ENCODE results near the gene LRRC61.

LRRC61 gene

GRCh38 chr7:150332852-150333635 lies 9.9 kb downstream of the LRRC61 start:
- peaks cover 21% of the 10 kb centered on the region for H3K4me1 ChIP-seq (ENCODE audit: insufficient read depth, low read length)
- H3K9ac ChIP-seq (ENCODE audit: low read depth, low read length) = no peak overlapping the region
- no peaks in the 10 kb centered on the region for H3K9me3 ChIP-seq (ENCODE audit: control insufficient read depth, insufficient read depth, low read length)
- H3K36me3 ChIP-seq (ENCODE audit: insufficient read depth, low read length) = peaks cover 5% of the 10 kb centered on the region; the same call in 1 of the 2 replicates

GRCh38 chr7:150333659-150334058 lies 10.5 kb downstream of the LRRC61 start:
- H3K36me3 ChIP-seq (ENCODE audit: insufficient read depth, low read length) = peaks cover 5% of the 10 kb centered on the region; the same call in 1 of the 2 replicates

GRCh38 chr7:150334108-150334507 lies 11.0 kb downstream of the LRRC61 start:
- Histone ChIP-seq H3K9ac (ENCODE audit: low read depth, low read length) (no peak overlapping the region), H3K9me3 (ENCODE audit: control insufficient read depth, insufficient read depth, low read length) (no peaks in the 10 kb centered on the region), H3K36me3 (ENCODE audit: insufficient read depth, low read length) (peaks cover 5% of the 10 kb centered on the region; the same call in 1 of the 2 replicates), H3K4me1 (ENCODE audit: insufficient read depth, low read length) (peaks cover 15% of the 10 kb centered on the region)

More at GRCh38 chr7:150333659-150334058, 10.5 kb downstream of the LRRC61 start:
- peaks cover 19% of the 10 kb centered on the region for H3K4me1 ChIP-seq (ENCODE audit: insufficient read depth, low read length)
- H3K9me3 ChIP-seq (ENCODE audit: control insufficient read depth, insufficient read depth, low read length) = no peaks in the 10 kb centered on the region
- H3K9ac ChIP-seq (ENCODE audit: low read depth, low read length) = no peak overlapping the region

GRCh38 chr7:150335108-150335773 lies 12.1 kb downstream of the LRRC61 start:
- Histone ChIP-seq H3K9me3 (ENCODE audit: control insufficient read depth, insufficient read depth, low read length) (no peaks in the 10 kb centered on the region), H3K4me1 (ENCODE audit: insufficient read depth, low read length) (peaks cover 6% of the 10 kb centered on the region), H3K36me3 (ENCODE audit: insufficient read depth, low read length) (no peaks in the 10 kb centered on the region), H3K9ac (ENCODE audit: low read depth, low read length) (no peak overlapping the region)

- no peak overlapping the region for H3K9ac ChIP-seq (ENCODE audit: low read depth, low read length)
- H3K9me3 ChIP-seq (ENCODE audit: control insufficient read depth, insufficient read depth, low read length) = no peaks in the 10 kb centered on the region
- H3K36me3 ChIP-seq (ENCODE audit: insufficient read depth, low read length) = no peaks in the 10 kb centered on the region
- H3K4me1 ChIP-seq (ENCODE audit: insufficient read depth, low read length) = peaks cover 6% of the 10 kb centered on the region
Measured at GRCh38 chr7:150335774-150336112, 12.6 kb downstream of the LRRC61 start.

GRCh38 chr7:150336746-150337145 lies 13.6 kb downstream of the LRRC61 start:
- H3K9me3 ChIP-seq (ENCODE audit: control insufficient read depth, insufficient read depth, low read length) = no peaks in the 10 kb centered on the region
- no peak overlapping the region for H3K9ac ChIP-seq (ENCODE audit: low read depth, low read length)
- no peaks in the 10 kb centered on the region for H3K36me3 ChIP-seq (ENCODE audit: insufficient read depth, low read length)
- H3K4me1 ChIP-seq (ENCODE audit: insufficient read depth, low read length) = peaks cover 6% of the 10 kb centered on the region

- H3K4me1 ChIP-seq (ENCODE audit: insufficient read depth, low read length) = peaks cover 6% of the 10 kb centered on the region
- H3K9ac ChIP-seq (ENCODE audit: low read depth, low read length) = no peak overlapping the region
- H3K9me3 ChIP-seq (ENCODE audit: control insufficient read depth, insufficient read depth, low read length) = no peaks in the 10 kb centered on the region
- no peaks in the 10 kb centered on the region for H3K36me3 ChIP-seq (ENCODE audit: insufficient read depth, low read length)
Measured at GRCh38 chr7:150337179-150337578, 14.0 kb downstream of the LRRC61 start.

- Histone ChIP-seq H3K9me3 (ENCODE audit: control insufficient read depth, insufficient read depth, low read length) (no peaks in the 10 kb centered on the region), H3K36me3 (ENCODE audit: insufficient read depth, low read length) (no peaks in the 10 kb centered on the region), H3K4me1 (ENCODE audit: insufficient read depth, low read length) (peaks cover 7% of the 10 kb centered on the region), H3K9ac (ENCODE audit: low read depth, low read length) (no peak overlapping the region)
Measured at GRCh38 chr7:150337659-150338081, 14.5 kb downstream of the LRRC61 start.

- Histone ChIP-seq H3K36me3 (ENCODE audit: insufficient read depth, low read length) (no peaks in the 10 kb centered on the region), H3K4me1 (ENCODE audit: insufficient read depth, low read length) (peaks cover 9% of the 10 kb centered on the region), H3K9ac (ENCODE audit: low read depth, low read length) (no peak overlapping the region), H3K9me3 (ENCODE audit: control insufficient read depth, insufficient read depth, low read length) (no peaks in the 10 kb centered on the region)
Measured at GRCh38 chr7:150338166-150338829, 15.1 kb downstream of the LRRC61 start.

- Histone ChIP-seq H3K9ac (ENCODE audit: low read depth, low read length) (no peak overlapping the region), H3K9me3 (ENCODE audit: control insufficient read depth, insufficient read depth, low read length) (no peaks in the 10 kb centered on the region), H3K36me3 (ENCODE audit: insufficient read depth, low read length) (no peaks in the 10 kb centered on the region), H3K4me1 (ENCODE audit: insufficient read depth, low read length) (peaks cover 9% of the 10 kb centered on the region)
Measured at GRCh38 chr7:150339409-150339809, 16.3 kb downstream of the LRRC61 start.

GRCh38 chr7:150340024-150340749 lies 17.0 kb downstream of the LRRC61 start:
- peaks cover 9% of the 10 kb centered on the region for H3K4me1 ChIP-seq (ENCODE audit: insufficient read depth, low read length)
- H3K9me3 ChIP-seq (ENCODE audit: control insufficient read depth, insufficient read depth, low read length) = no peaks in the 10 kb centered on the region
- H3K36me3 ChIP-seq (ENCODE audit: insufficient read depth, low read length) = no peaks in the 10 kb centered on the region
- peak overlapping the region; percentile 64 for H3K9ac ChIP-seq (ENCODE audit: low read depth, low read length)

- Histone ChIP-seq H3K36me3 (ENCODE audit: insufficient read depth, low read length) (no peaks in the 10 kb centered on the region), H3K4me1 (ENCODE audit: insufficient read depth, low read length) (peaks cover 7% of the 10 kb centered on the region), H3K9me3 (ENCODE audit: control insufficient read depth, insufficient read depth, low read length) (no peaks in the 10 kb centered on the region), H3K9ac (ENCODE audit: low read depth, low read length) (peak overlapping the region; percentile 64)
Measured at GRCh38 chr7:150340875-150341262, 17.7 kb downstream of the LRRC61 start.

GRCh38 chr7:150341263-150342120 lies 18.3 kb downstream of the LRRC61 start, which contains the start of gene RARRES2:
Gene RARRES2, minus strand, starts transcription at chr7:150341629. Its CDS starts 1,020 bp downstream, at chr7:150340609.
- Histone ChIP-seq H3K4me1 (ENCODE audit: insufficient read depth, low read length) (peaks cover 3% of the 10 kb centered on the region; the same call in 1 of the 2 replicates), H3K9me3 (ENCODE audit: control insufficient read depth, insufficient read depth, low read length) (no peaks in the 10 kb centered on the region), H3K36me3 (ENCODE audit: insufficient read depth, low read length) (no peaks in the 10 kb centered on the region), H3K9ac (ENCODE audit: low read depth, low read length) (peak within 1 kb of the TSS; percentile 64)
